K562 (cell line): ENCODE results near the gene YPEL4. TPM values are rescaled to one million over a fixed set of nuclear protein-coding genes. Genes with fewer than 3 reads are reported as not detected.

Experiments
- ATF7 ChIP-seq: fragments of 450-650 bp; IDR thresholded peaks from 2 replicates; pipeline ENCODE4 v1.7.1; 2014; ENCODE audit warnings: mild to moderate bottlenecking, moderate library complexity
- CHCHD3 ChIP-seq: fragments of 250-450 bp; sonication (Bioruptor Pico); IDR thresholded peaks from 2 replicates; pipeline ENCODE4 v2.1.2; 2022; ENCODE audit warnings: mild to moderate bottlenecking
- CSDE1 ChIP-seq, 2 experiments: fragments of 450-650 bp; IDR thresholded peaks; 2 replicates each; pipeline ENCODE4 v1.6.1; 2016; ENCODE audit warnings: mild to moderate bottlenecking in 1 of 2
- FOXA3 ChIP-seq, 2 experiments: fragments of 450-650 bp in 1 of 2; sonication (generic) in 1 of 2; formaldehyde crosslinking; IDR thresholded peaks in 1 of 2; conservative IDR thresholded peaks in 1 of 2; 2 replicates each; pipeline versions ENCODE4 v1.4.0 to v1.8.0; 2020 to 2022; ENCODE audit warnings: mild to moderate bottlenecking in 2 of 2, missing genetic modification reagents in 1 of 2
- KHSRP ChIP-seq: fragments of 450-650 bp; IDR thresholded peaks from 2 replicates; pipeline ENCODE4 v1.6.1; 2017
- PCBP2 ChIP-seq: fragments of 200-400 bp; formaldehyde crosslinking; IDR thresholded peaks from 2 replicates; pipeline ENCODE4 v1.6.1; 2018; ENCODE audit warnings: low read length, low read depth, mild to moderate bottlenecking, moderate library complexity; ENCODE audit not compliant: poor library complexity, severe bottlenecking
- RBFOX2 ChIP-seq: fragments of 200-400 bp; formaldehyde crosslinking; IDR thresholded peaks from 2 replicates; pipeline ENCODE4 v1.6.1; 2017; ENCODE audit warnings: low read depth, mild to moderate bottlenecking, low read length, moderate library complexity
- RBM39 ChIP-seq: fragments of 200-400 bp; formaldehyde crosslinking; optimal IDR thresholded peaks from 2 replicates; pipeline ENCODE3; 2018; ENCODE audit warnings: low read depth, low read length
- SIN3B ChIP-seq: fragments of 450-650 bp; IDR thresholded peaks from 2 replicates; pipeline ENCODE4 v1.6.1; 2017; ENCODE audit warnings: low read depth, mild to moderate bottlenecking, moderate library complexity
- SRSF3 ChIP-seq: fragments of 200-400 bp; formaldehyde crosslinking; IDR thresholded peaks from 2 replicates; pipeline ENCODE4 v1.6.1; 2016; ENCODE audit warnings: mild to moderate bottlenecking, low read length, moderate library complexity; ENCODE audit not compliant: insufficient read depth
- TAF15 ChIP-seq: fragments of 200-400 bp; formaldehyde crosslinking; IDR thresholded peaks from 2 replicates; pipeline ENCODE4 v1.6.1; 2017; ENCODE audit warnings: mild to moderate bottlenecking, low read depth, low read length, moderate library complexity
- TCF7L2 ChIP-seq: fragments of 150-350 bp; IDR thresholded peaks from 2 replicates; pipeline ENCODE4 v1.6.1; 2016; ENCODE audit warnings: low read depth, mild to moderate bottlenecking, low read length, moderate library complexity
- THRB ChIP-seq: fragments of 450-650 bp; formaldehyde crosslinking; conservative IDR thresholded peaks from 2 replicates; pipeline ENCODE4 v1.4.0; 2022; ENCODE audit warnings: mild to moderate bottlenecking, missing genetic modification characterization
- ZNF184 ChIP-seq: sonication (generic); formaldehyde crosslinking; IDR thresholded peaks from 2 replicates; pipeline ENCODE4 v1.5.0; 2020; ENCODE audit warnings: missing genetic modification reagents
- ZNF347 ChIP-seq: fragments of 450-650 bp; formaldehyde crosslinking; IDR thresholded peaks from 2 replicates; pipeline ENCODE4 v1.4.0; 2020; ENCODE audit warnings: low read depth, mild to moderate bottlenecking, moderate library complexity
- ZNF512 ChIP-seq: IDR thresholded peaks from 2 replicates; pipeline ENCODE4 v1.6.1; 2016; ENCODE audit warnings: missing genetic modification characterization, missing compliant biosample characterization
- polyA plus RNA-seq, 8 experiments: library from polyadenylated mRNA; depleted of rRNA in 4 of 8; stranded (reverse) in 5 of 8; unstranded in 3 of 8; fragments of >200 nt; fragmentation: Nextera tagmentation in 2 of 8; fragmentation: Illumina TruSeq in 1 of 8; extraction: Ambion mirVana in 2 of 8; extraction: Trizol in 1 of 8; gene quantifications; 2 replicates each; pipeline versions ENCODE4 v1.2.1 to v1.2.3, GENCODE V29; 2011 to 2014; ENCODE audit warnings: inconsistent platforms in 1 of 8, missing spikeins in 1 of 8
- total RNA-seq, 7 experiments: library from RNA; depleted of rRNA in 6 of 7; stranded (reverse); fragments of >200 nt in 6 of 7; fragmentation: Illumina TruSeq in 2 of 7; extraction: Trizol in 2 of 7; gene quantifications; 2 replicates each; pipeline versions ENCODE4 v1.2.1 to v1.2.3, GENCODE V29; 2011 to 2021; ENCODE audit warnings: low replicate concordance in 1 of 7
- TF ChIP-seq, protein P1 (sequence below): IDR thresholded peaks from 3 replicates; pipeline ENCODE4 v1.6.1; 2011; ENCODE audit warnings: borderline replicate concordance, mild to moderate bottlenecking, moderate library complexity; ENCODE audit not compliant: insufficient read length; ENCODE audit errors: extremely low read depth
- TF ChIP-seq, protein P2 (sequence below): fragments of 250-450 bp; sonication (Bioruptor Pico); IDR thresholded peaks from 2 replicates; pipeline ENCODE4 v1.5.0; 2021; ENCODE audit warnings: mild to moderate bottlenecking, moderate library complexity

YPEL4 gene
- total and polyA plus RNA-seq, 9 of the 15 experiments (the other 6 are each of a cell fraction or from before 2014, with no cell fraction given), result 0.07 to 1.4 (median 0.40) TPM; not detected in 2

GRCh38 chr11:57667736-57668433 lies 18.2 kb upstream of the YPEL4 start, which contains the start of gene ZDHHC5 (continued):
- no peak for TF ChIP-seq THRB (CRISPR knock-in tag)
- no peak for TF ChIP-seq ZNF347 (CRISPR knock-in tag)
- no peak for TF ChIP-seq ZNF512 (tag)
- no peak for TF ChIP-seq CSDE1 (IDR thresholded peaks at IDR 0.05)
- TF ChIP-seq PCBP2, result no peak
- no peak for TF ChIP-seq KHSRP
- peak; percentile 87 for TF ChIP-seq SIN3B
- peak; percentile 97 for TF ChIP-seq RBFOX2
- TF ChIP-seq ATF7, result no peak; the same call in 1 of the 2 replicates
- no peak for TF ChIP-seq RBM39
- no peak for TF ChIP-seq SRSF3
- peak in 1 of 2 experiments; percentile 20; a peak in 1 of 4 replicates for TF ChIP-seq FOXA3 (CRISPR knock-in tag; conservative IDR thresholded peaks at IDR 0.05 in 1 of 2, IDR thresholded peaks at IDR 0.05 in 1 of 2)
- TF ChIP-seq TAF15, result no peak
- TF ChIP-seq, protein P1, sequence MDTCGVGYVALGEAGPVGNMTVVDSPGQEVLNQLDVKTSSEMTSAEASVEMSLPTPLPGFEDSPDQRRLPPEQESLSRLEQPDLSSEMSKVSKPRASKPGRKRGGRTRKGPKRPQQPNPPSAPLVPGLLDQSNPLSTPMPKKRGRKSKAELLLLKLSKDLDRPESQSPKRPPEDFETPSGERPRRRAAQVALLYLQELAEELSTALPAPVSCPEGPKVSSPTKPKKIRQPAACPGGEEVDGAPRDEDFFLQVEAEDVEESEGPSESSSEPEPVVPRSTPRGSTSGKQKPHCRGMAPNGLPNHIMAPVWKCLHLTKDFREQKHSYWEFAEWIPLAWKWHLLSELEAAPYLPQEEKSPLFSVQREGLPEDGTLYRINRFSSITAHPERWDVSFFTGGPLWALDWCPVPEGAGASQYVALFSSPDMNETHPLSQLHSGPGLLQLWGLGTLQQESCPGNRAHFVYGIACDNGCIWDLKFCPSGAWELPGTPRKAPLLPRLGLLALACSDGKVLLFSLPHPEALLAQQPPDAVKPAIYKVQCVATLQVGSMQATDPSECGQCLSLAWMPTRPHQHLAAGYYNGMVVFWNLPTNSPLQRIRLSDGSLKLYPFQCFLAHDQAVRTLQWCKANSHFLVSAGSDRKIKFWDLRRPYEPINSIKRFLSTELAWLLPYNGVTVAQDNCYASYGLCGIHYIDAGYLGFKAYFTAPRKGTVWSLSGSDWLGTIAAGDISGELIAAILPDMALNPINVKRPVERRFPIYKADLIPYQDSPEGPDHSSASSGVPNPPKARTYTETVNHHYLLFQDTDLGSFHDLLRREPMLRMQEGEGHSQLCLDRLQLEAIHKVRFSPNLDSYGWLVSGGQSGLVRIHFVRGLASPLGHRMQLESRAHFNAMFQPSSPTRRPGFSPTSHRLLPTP, result no peak
- TF ChIP-seq, protein P2, sequence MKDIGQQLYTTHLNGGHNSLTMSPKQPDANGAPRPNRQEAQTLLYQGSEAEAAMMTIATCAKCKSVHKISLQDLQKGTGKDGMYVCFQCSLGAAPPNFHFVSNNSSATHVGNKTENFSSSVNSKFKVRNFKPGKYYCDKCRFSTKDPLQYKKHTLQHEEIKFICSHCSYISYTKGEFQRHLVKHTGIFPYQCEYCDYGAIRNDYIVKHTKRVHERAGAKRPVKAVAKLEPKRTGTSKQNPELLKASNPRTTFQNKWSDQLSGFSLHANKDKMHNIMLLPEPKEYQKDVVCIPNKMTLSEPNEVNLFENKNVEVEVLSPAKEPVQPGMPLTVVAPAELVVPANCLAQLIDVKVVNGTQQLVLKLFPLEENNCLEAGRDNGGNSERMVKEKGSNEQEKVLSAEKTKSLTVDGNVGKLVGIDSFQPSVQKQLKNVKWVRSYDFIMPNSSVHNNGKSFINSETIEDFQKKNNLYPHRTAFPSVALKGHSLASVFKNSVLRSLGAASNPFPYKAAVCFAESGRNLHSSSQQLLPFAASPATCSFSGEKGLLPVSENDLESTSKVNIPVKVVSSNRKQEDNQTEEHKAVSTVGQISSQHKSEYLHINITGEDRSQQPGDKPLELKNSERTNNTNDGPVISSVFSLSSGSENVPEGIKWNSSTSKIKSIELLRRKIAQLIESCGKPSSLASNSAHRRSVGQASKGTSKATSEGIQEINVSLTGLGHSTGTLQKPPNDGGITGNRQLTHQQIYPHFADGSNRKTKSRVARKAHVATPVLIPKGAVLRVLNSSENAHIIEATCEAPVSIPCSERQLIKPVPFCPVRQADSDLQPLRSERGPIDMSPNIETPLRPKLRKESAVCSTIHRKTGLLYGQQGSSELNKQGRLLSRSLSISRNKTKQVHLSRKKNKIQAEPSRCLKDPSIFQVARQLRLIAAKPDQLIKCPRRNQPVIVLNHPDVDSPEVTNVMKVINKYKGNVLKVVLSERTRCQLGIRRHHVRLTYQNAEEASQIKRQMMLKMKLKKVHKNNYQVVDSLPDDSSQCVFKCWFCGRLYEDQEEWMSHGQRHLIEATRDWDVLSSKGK, result no peak
- peak; percentile 40; the same call in 1 of the 2 replicates for TF ChIP-seq CHCHD3 (CRISPR knock-in tag)
- TF ChIP-seq ZNF184, result no peak
- TF ChIP-seq TCF7L2, result no peak
